Fibroblast of skin of scalp (primary cell): ENCODE data around the gene APOO.

Experiments
- DNase-seq: peaks from one replicate; pipeline ENCODE4 v3.0.0-alpha.2; 2013

APOO gene

DNA sequence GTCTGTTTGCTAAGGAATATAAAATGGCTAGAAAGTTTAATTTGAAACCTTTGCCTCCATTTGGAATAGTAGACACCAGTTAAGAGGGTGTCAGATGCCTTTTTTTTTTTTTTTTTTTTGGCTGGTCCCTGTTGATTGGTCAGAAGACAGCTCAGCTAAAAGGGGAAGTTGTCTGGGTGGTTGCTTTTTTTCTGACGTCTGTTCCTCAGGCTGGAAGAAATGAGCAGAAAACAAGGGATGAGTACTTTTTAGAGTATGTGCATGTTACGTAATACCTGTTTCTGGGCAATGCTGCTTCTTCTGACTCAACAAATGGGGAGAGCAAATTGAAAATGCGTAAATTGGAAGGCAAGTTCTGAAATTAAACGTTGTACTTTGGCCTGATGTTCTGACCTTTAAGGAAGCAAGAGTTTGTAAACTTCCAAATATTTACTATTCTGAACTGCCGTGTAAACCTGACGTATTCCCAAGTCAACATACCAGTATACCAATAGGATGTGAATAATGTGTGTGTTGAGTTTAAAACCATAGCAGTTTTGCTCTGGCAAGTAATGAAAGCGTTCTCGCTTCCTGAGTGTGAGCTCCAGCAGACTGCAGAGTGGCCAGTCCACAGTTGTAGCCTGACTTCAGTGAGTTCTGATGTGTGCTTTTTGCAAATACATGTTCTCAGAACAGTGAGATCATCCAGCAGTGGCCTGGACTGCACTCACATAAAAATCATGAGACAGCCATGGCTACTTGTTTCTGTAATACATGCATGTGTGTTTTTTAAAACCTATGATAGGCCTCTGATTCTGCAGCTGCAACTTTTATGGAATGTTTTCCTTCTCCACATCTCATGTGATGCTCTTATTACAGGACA, 123.0 kb downstream of the APOO start:
- peak; percentile 66 for DNase-seq

DNA sequence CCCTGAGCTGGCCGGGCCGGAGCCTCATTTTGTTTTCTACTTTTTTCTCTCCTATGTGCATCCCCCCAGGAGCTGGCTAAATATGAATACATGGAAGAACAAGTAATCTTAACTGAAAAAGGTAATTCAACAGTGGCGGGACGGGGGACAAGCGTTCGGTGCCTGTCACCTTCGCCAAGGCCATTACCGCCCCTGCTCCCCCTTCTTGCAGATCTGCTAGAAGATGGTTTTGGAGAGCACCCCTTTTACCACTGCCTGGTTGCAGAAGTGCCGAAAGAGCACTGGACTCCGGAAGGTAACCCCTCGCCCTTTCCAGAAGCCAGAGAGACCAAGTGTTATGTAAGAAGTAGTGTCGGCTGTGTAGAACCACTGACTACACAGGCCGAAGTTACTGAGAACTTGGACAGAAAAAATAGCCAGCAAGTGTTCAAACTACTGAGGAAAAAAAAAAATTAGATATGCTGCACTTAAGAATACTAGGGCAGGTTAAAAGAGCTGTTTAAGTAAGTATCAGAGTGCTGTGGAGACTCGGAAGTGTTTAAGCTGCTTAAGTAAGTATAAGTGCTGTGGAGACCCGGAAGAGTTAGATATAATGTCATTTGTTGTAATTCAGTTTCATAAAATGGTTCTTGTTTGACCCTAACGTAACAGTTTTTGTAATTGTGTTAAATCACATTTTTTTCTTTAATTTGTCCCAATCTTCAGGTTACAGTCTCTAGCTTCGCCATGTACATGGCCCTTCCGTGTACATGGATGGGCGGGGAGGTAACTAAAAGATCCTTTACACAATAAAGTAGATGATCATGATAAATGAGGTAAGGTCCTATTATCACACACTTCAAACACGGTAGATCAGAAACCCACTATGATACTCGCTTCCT, 123.9 kb downstream of the APOO start:
- no peak for DNase-seq
